AG04450 (cell line): ENCODE measurements around the gene TARS3. TPM values are rescaled to one million over a fixed set of nuclear protein-coding genes. Genes with fewer than 3 reads are reported as not detected.

Experiments used
- CTCF ChIA-PET: fragments of 300-600, 350-600 bp; formaldehyde crosslinking; extraction: SDS; loops from one replicate; lab custom pipeline; 2022; ENCODE audit warnings: antibody characterized with exemption, inconsistent platforms; lab: Charles Lee
- POLR2A ChIA-PET: fragments of 350-600 bp; formaldehyde crosslinking; extraction: SDS; loops from one replicate; lab custom pipeline; 2021; ENCODE audit warnings: antibody characterized with exemption, inconsistent platforms; lab: Yijun Ruan, JAX
- DNase-seq: peaks from one replicate; pipeline ENCODE4 v3.0.0-alpha.2; 2011; ENCODE audit warnings: low read depth, low spot score
- H3K27ac ChIP-seq: one replicate; pipeline ENCODE4 v1.5.1; 2012; ENCODE audit warnings: low read depth, low read length, control low read depth
- H3K27me3 ChIP-seq: one replicate; pipeline ENCODE4 v1.6.0; 2012; ENCODE audit warnings: low read length; ENCODE audit not compliant: control insufficient read depth, insufficient read depth
- H3K4me3 ChIP-seq: 2 replicates; pipeline ENCODE4 v1.5.1; 2011; ENCODE audit warnings: mild to moderate bottlenecking, low read depth, low read length, control low read depth
- H3K9me3 ChIP-seq: 2 replicates; pipeline ENCODE4 v1.5.1; 2012; ENCODE audit warnings: low read length; ENCODE audit not compliant: control insufficient read depth, insufficient read depth
- CTCF ChIP-seq: IDR thresholded peaks from 2 replicates; pipeline ENCODE4 v1.5.1; 2011; ENCODE audit warnings: low read depth, low read length, control low read depth, inconsistent platforms
- polyA plus RNA-seq: library from polyadenylated mRNA; depleted of rRNA; stranded (reverse); fragments of >200 nt; gene quantifications from 2 replicates; pipeline ENCODE4 v1.2.3, GENCODE V29; 2011

The TARS3 gene
- polyA plus RNA-seq, 1 experiment, result 7.2 TPM

GRCh38 chr15:101651554-101652097 lies 72.6 kb downstream of the TARS3 start:
- ChIA-PET CTCF (interaction anchor here (1.1 kb wide), 1 partner anchor 10 kb away, joined by 8 read pairs; no protein-coding TSS in a partner anchor), POLR2A (no interaction called here)
- no peak for TF ChIP-seq CTCF
- H3K4me3 ChIP-seq, result peak overlapping the region; percentile 94
- DNase-seq, result no peak
- no peaks in the 10 kb centered on the region; the same call in 1 of the 2 replicates for H3K9me3 ChIP-seq
- peak overlapping the region; percentile 88 for H3K27ac ChIP-seq
- H3K27me3 ChIP-seq, result no peaks in the 10 kb centered on the region

GRCh38 chr15:101650145-101650544 lies 74.1 kb downstream of the TARS3 start:
- Histone ChIP-seq H3K27ac (no peak overlapping the region), H3K27me3 (no peaks in the 10 kb centered on the region), H3K4me3 (no peak overlapping the region), H3K9me3 (no peaks in the 10 kb centered on the region; the same call in 1 of the 2 replicates)
- POLR2A ChIA-PET, result no interaction called here
- CTCF ChIA-PET, result interaction anchor here (0.9 to 2.7 kb wide), 2 partner anchors 10 to 350 kb away, joined by 5 to 33 read pairs; no protein-coding TSS in a partner anchor
- no peak for TF ChIP-seq CTCF
- no peak for DNase-seq

GRCh38 chr15:101648356-101648755 lies 75.9 kb downstream of the TARS3 start:
- Histone ChIP-seq H3K27ac (no peak overlapping the region), H3K9me3 (no peaks in the 10 kb centered on the region; the same call in 1 of the 2 replicates), H3K4me3 (no peak overlapping the region), H3K27me3 (no peaks in the 10 kb centered on the region)
- ChIA-PET CTCF (interaction anchor here (1.0 to 2.7 kb wide), 3 partner anchors 8 to 359 kb away, joined by 3 to 33 read pairs (median 3); no protein-coding TSS in a partner anchor), POLR2A (interaction anchor here (0.6 kb wide), 1 partner anchor 353 kb away, joined by 3 read pairs; no protein-coding TSS in a partner anchor)
- no peak for DNase-seq
- no peak for TF ChIP-seq CTCF

GRCh38 chr15:101647251-101647650 lies 77.0 kb downstream of the TARS3 start:
- no peaks in the 10 kb centered on the region for H3K27me3 ChIP-seq
- H3K27ac ChIP-seq, result no peak overlapping the region
- TF ChIP-seq CTCF, result no peak
- H3K9me3 ChIP-seq, result no peaks in the 10 kb centered on the region
- no peak for DNase-seq
- CTCF ChIA-PET, result no interaction called here
- H3K4me3 ChIP-seq, result no peak overlapping the region
- POLR2A ChIA-PET, result no interaction called here

- TF ChIP-seq CTCF, result no peak
- H3K27ac ChIP-seq, result no peak overlapping the region
- no peak overlapping the region for H3K4me3 ChIP-seq
- ChIA-PET CTCF (no interaction called here), POLR2A (no interaction called here)
- no peaks in the 10 kb centered on the region for H3K27me3 ChIP-seq
- no peaks in the 10 kb centered on the region for H3K9me3 ChIP-seq
- no peak for DNase-seq
Observed at GRCh38 chr15:101646672-101647071, 77.6 kb downstream of the TARS3 start.
